Kidney (tissue), 14 donors: ENCODE results near the gene NTMT2. TPM values are rescaled to one million over a fixed set of nuclear protein-coding genes. Genes with fewer than 3 reads are reported as not detected.

Experiments used
- DNase-seq, 5 donors: peaks; one replicate each; pipeline ENCODE4 v3.0.0-alpha.2; 2013 to 2020
- FAIRE-seq: peaks from 2 replicates; lab custom pipeline; 2012; peaks lifted over from hg19 to GRCh38; lab: Jason Lieb, UNC
- H3K27ac ChIP-seq, 2 donors: one replicate each; pipeline ENCODE4 v1.7.0; 2013; ENCODE audit warnings: low read depth in 2 of 2, low read length in 2 of 2, inconsistent platforms in 1 of 2
- H3K27me3 ChIP-seq: one replicate; pipeline ENCODE4 v1.7.1; 2013; ENCODE audit warnings: low read length, inconsistent platforms; ENCODE audit not compliant: control insufficient read depth, insufficient read depth
- H3K36me3 ChIP-seq, 3 donors: one replicate each; pipeline versions ENCODE4 v1.7.0 to v1.7.1; 2013; ENCODE audit warnings: low read length in 3 of 3, control low read depth in 1 of 3, inconsistent platforms in 1 of 3; ENCODE audit not compliant: insufficient read depth in 3 of 3, control insufficient read depth in 2 of 3
- H3K4me1 ChIP-seq, 3 donors: one replicate each; pipeline versions ENCODE4 v1.7.0 to v1.7.1; 2013; ENCODE audit warnings: low read length in 3 of 3, inconsistent platforms in 1 of 3, low read depth in 1 of 3; ENCODE audit not compliant: control insufficient read depth in 2 of 3, insufficient read depth in 2 of 3
- H3K4me3 ChIP-seq, 3 donors: one replicate each; pipeline versions ENCODE4 v1.7.0 to v1.8.1; 2013; ENCODE audit warnings: low read length in 3 of 3, control low read depth in 1 of 3, inconsistent platforms in 1 of 3
- H3K9ac ChIP-seq, 3 donors: one replicate each; pipeline versions ENCODE4 v1.7.0 to v1.7.1; 2013; ENCODE audit warnings: low read length in 3 of 3, control low read depth in 1 of 3, inconsistent platforms in 1 of 3
- H3K9me3 ChIP-seq, 3 donors: one replicate each; pipeline versions ENCODE4 v1.7.0 to v1.7.1; 2013; ENCODE audit warnings: low read length in 3 of 3, control low read depth in 1 of 3, inconsistent platforms in 1 of 3; ENCODE audit not compliant: control insufficient read depth in 2 of 3, insufficient read depth in 1 of 3
- intact Hi-C: fragments of 100-400 bp; cut with DNase I; formaldehyde crosslinking; loops from one replicate; pipeline ENCODE4 v1.11.1; 2022
- polyA plus RNA-seq: library from polyadenylated mRNA; stranded (reverse); fragments of 350-450 nt; fragmentation: Illumina TruSeq; extraction: RNeasy Lipid Tissue Mini Kit (QIAGEN cat#74804); gene quantifications from one replicate; pipeline ENCODE4 v1.2.3, GENCODE V29; 2014; ENCODE audit warnings: low read depth, low replicate concordance; ENCODE audit not compliant: insufficient read depth
- total RNA-seq: library from RNA; stranded (reverse); fragmentation: NEBNext Ultra II Directional; extraction: Animal tissue kit (Norgen Biotek cat#: 25700); gene quantifications from one replicate; pipeline ENCODE4 v1.2.1, GENCODE V29; 2021
- TF ChIP-seq, protein P1 (sequence below): IDR thresholded peaks from 3 replicates; pipeline ENCODE4 v1.5.1; 2012; ENCODE audit warnings: mild to moderate bottlenecking, moderate library complexity, borderline replicate concordance; ENCODE audit not compliant: insufficient read depth; ENCODE audit errors: extremely low read depth
- donor health status: control.
- donor health status: control.
- donor health status: control.
- donor health status: control.
- donor health status: control.
- donor health status: DM: yes; HTN: yes; CAD: no.
- donor health status: Normal renal cell carcinoma (clear cell type).

NTMT2 gene
- total and polyA plus RNA-seq, 2 donors from 2014 or later: not detected

DNA sequence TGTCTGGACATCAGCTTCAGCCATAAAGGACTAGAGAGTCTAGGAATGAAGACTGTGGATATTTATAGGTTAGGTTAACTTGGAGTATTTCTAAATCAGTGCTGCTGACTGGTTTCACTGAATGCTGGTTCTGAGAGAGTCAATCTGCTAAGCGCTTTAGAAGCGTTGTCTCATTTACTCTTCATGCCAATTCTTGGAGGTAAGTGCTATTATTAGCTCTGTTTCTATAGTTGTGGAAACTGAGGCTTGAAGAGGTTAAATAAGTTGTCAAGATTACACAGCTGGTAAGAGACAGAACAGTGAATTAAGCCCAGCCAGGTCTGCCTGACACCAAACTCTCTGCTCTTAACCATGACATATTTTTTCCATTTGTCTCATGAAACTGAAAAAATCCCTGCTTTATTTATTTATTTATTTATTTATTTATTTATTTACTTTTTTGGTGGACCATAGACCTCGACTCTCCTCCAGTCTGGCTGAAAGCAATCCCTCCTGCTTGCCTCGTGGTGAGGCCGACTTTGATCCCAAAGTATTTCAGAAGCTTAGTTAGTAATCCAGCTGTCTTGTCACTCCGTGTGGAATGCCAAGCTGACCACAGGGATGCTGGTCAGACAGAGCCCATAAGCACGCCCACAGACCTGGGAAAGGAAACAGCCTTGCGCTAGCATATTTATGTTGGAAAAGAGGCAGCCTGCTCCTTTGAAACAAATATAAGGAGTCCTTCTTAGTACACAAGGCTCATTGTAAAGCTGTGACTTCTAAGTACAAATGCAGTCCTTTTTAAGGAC lies 16.9 kb downstream of the NTMT2 start:
- Histone ChIP-seq H3K4me3 (no peak overlapping the region), H3K36me3 (no peaks in the 10 kb centered on the region), H3K4me1 (no peaks in the 10 kb centered on the region), H3K9ac (no peak overlapping the region), H3K27ac (no peak overlapping the region), H3K27me3 (no peaks in the 10 kb centered on the region), H3K9me3 (no peaks in the 10 kb centered on the region)
- intact Hi-C loops: no loop called here
- FAIRE-seq: no peak
- TF ChIP-seq, protein P1, sequence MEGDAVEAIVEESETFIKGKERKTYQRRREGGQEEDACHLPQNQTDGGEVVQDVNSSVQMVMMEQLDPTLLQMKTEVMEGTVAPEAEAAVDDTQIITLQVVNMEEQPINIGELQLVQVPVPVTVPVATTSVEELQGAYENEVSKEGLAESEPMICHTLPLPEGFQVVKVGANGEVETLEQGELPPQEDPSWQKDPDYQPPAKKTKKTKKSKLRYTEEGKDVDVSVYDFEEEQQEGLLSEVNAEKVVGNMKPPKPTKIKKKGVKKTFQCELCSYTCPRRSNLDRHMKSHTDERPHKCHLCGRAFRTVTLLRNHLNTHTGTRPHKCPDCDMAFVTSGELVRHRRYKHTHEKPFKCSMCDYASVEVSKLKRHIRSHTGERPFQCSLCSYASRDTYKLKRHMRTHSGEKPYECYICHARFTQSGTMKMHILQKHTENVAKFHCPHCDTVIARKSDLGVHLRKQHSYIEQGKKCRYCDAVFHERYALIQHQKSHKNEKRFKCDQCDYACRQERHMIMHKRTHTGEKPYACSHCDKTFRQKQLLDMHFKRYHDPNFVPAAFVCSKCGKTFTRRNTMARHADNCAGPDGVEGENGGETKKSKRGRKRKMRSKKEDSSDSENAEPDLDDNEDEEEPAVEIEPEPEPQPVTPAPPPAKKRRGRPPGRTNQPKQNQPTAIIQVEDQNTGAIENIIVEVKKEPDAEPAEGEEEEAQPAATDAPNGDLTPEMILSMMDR: no peak
- DNase-seq: peak in 4 of 5 donors; percentile 41 to 82 (median 60)

DNA sequence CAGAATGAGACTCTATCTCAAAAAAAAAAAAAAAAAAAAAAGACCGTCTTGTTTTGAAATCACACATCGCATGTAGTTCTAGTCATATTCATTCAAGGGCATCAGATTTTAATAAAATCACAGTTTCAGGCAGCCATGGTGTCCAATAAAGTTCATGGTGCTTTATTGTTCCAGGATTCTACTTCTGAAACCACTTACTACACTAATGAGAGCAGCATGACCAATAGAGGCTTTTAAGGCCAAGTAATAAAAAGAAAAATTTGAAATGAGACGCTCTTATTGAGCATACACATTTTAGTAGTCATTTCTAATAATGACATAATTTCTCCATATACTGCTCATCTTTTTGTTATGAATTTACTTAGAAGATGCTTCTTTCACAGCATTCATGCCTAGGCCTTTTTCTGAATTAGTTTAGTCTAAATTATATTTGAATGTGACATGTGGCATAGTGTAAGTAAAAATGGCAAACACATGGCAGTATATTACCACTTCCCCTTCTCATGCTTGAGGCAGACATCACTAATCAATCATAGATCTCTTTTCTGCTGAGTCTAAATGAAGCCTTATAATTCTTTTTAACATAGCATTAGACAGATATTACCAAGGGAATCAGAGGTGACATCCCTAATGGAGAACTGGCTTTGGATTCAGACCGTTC lies 18.5 kb downstream of the NTMT2 start:
- no peak for DNase-seq
- no peaks in the 10 kb centered on the region for H3K27me3 ChIP-seq
- intact Hi-C loops: no loop called here
- H3K27ac ChIP-seq: no peak overlapping the region
- H3K4me1 ChIP-seq: no peaks in the 10 kb centered on the region
- TF ChIP-seq, protein P1: no peak
- FAIRE-seq: no peak
- H3K36me3 ChIP-seq: no peaks in the 10 kb centered on the region
- no peaks in the 10 kb centered on the region for H3K9me3 ChIP-seq
- H3K9ac ChIP-seq: no peak overlapping the region
- no peak overlapping the region for H3K4me3 ChIP-seq

DNA sequence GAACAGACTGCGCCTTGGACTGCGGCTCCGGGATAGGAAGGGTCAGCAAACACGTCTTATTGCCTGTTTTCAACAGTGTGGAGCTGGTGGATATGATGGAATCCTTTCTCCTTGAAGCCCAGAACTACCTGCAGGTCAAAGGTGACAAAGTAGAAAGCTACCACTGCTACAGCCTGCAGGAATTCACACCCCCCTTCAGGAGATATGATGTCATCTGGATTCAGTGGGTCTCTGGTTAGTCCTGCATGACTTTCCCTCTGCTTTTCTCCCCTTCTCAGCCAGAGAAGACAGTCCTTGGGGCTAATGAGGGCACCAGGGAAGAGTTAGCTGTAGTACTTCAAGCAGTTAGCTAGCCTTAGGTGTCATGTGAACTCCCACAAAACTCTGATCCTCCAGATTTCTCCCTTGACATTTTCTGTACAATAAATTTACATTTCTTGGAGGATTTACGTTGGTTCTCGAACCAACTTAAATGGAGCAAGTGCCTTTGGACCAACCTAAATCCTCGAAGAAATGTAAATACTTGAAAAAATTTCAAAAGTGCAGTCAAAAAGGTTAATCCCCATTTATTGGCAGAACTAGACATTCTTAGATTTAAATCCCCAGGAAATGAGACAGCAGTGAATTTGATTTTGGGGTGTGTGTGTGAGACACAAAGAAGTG lies 20.9 kb downstream of the NTMT2 start:
- Histone ChIP-seq H3K4me3 (no peak overlapping the region), H3K27me3 (no peaks in the 10 kb centered on the region), H3K9ac (no peak overlapping the region), H3K9me3 (no peaks in the 10 kb centered on the region), H3K4me1 (no peaks in the 10 kb centered on the region), H3K36me3 (no peaks in the 10 kb centered on the region), H3K27ac (no peak overlapping the region)
- TF ChIP-seq, protein P1: no peak
- FAIRE-seq (no peak), DNase-seq (no peak)
- intact Hi-C loops: no loop called here
